Measurements from ENCODE around the gene ATMIN.

GRCh38 chr16:81012974-81013373 is 22.7 kb upstream of the ATMIN start:
- TF ChIP-seq GATA3 (IDR thresholded peaks at IDR 0.05; ENCODE audit: low read depth, low read length) (no peak), GATA2 (IDR thresholded peaks at IDR 0.05; ENCODE audit: low read depth, low read length) (no peak)
